ENCODE data around the gene GPBP1L1. TPM values are rescaled to one million over a fixed set of nuclear protein-coding genes. Genes with fewer than 3 reads are reported as not detected.

GPBP1L1 gene
- total and polyA plus RNA-seq, 2 of the 13 experiments (the other 11 are each of a cell fraction or from before 2014, with no cell fraction given): 45.9 to 86.1 TPM

DNA sequence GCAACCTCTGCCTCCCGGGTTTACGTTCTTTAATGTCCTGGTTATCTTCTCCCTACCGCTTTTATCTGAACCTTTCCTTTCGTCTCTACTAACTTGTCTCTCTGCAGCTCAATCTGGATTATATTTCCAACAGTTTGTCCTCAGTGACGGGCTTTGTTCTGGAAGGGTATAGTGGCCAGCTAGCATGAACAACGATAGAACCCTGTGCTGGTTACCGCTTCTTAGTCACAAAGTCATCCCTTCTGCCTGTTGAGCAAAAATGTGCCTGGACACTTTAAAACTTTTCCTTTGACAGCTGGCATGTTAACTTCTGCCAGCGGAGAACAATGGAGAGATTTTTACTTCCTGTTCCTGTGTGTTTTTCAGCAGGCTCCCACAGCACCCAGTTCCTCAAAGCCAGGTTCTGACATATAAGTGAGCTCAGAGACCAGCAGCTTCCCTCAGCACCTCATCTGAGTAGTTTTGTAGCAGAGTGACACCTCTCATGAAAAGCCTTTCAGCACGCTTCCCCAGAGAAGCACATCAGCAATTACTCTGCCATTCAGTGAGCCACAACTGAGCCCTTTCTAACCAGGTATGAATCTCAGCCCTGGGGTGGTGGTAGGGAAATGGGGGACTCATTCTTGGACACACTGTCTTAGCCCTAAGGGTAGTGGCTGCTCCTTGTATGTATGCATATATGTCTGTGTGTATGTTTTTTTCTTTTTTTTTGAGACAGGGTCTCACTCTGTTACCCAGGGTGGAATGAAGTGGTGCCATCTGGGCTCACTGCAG lies 38.9 kb downstream of the GPBP1L1 start:
- DNase-seq (ENCODE audit: low spot score) (no peak), FAIRE-seq (no peak), ATAC-seq (no peak; the same call in 2 of the 3 replicates)
- intact Hi-C loops (cut with micrococcal nuclease; ENCODE audit: unreplicated experiment): no loop called here
- 98% methylated on average over 9 of the region's 9 CpGs for WGBS (ENCODE audit: low lambda C conversion rate)
- CTCF ChIA-PET (ENCODE audit: low intra/inter-chr PET ratio, low total read pairs): no interaction called here
- H3K27me3 ChIP-seq (ENCODE audit: control insufficient read depth in 1 of 2, insufficient read depth in 2 of 2, low read length in 2 of 2): no peaks in the 10 kb centered on the region
- no peak overlapping the region for H2AFZ ChIP-seq (ENCODE audit: low read length)
- H3K36me3 ChIP-seq (replicated peaks in 1 of 2; ENCODE audit: control insufficient read depth in 1 of 2, insufficient read depth in 2 of 2, low read length in 2 of 2): peaks cover 20 to 51% of the 10 kb centered on the region in 2 experiments
- no peak overlapping the region for H3K27ac ChIP-seq (ENCODE audit: extremely low read length, insufficient read depth, low read length)
- H3K4me1 ChIP-seq (ENCODE audit: insufficient read depth, low read length): peaks cover 25% of the 10 kb centered on the region
- H3K4me3 ChIP-seq (replicated peaks in 1 of 3; ENCODE audit: insufficient read depth in 1 of 3, low read depth in 2 of 3, low read length in 3 of 3): no peak overlapping the region
- H3K4me2 ChIP-seq (ENCODE audit: low read depth, low read length): no peak overlapping the region
- in situ Hi-C loops (cut with HindIII; ENCODE audit: extremely low pct_ligation_motif_present, low pct_unique_long_range_greater_than_20kb): no loop called here
- H3K79me2 ChIP-seq (ENCODE audit: insufficient read depth, low read length): peaks cover 6% of the 10 kb centered on the region
- no peak overlapping the region for H3K9ac ChIP-seq (ENCODE audit: insufficient read depth, low read depth, low read length)
- peaks cover 4% of the 10 kb centered on the region; the same call in 1 of the 2 replicates for H4K20me1 ChIP-seq (ENCODE audit: insufficient read depth, low read length)
- H3K9me3 ChIP-seq (ENCODE audit: low read length): no peaks in the 10 kb centered on the region
- peak; percentile 82 for TF ChIP-seq RBM22 (optimal IDR thresholded peaks at IDR 0.05; ENCODE audit: low read length)
- TF ChIP-seq ZNF747 (CRISPR knock-in tag; IDR thresholded peaks at IDR 0.05; ENCODE audit: borderline replicate concordance): no peak
- POLR2A ChIA-PET: no interaction called here
- BruUV-seq (replicated peaks): no TSS peak

- H3K27me3 ChIP-seq (ENCODE audit: control insufficient read depth in 1 of 2, insufficient read depth in 2 of 2, low read length in 2 of 2): no peaks in the 10 kb centered on the region
- H3K36me3 ChIP-seq (replicated peaks in 1 of 2; ENCODE audit: control insufficient read depth in 1 of 2, insufficient read depth in 2 of 2, low read length in 2 of 2): peaks cover 18 to 48% of the 10 kb centered on the region in 2 experiments
- in situ Hi-C loops (cut with HindIII; ENCODE audit: extremely low pct_ligation_motif_present, low pct_unique_long_range_greater_than_20kb): no loop called here
- no peaks in the 10 kb centered on the region for H3K9me3 ChIP-seq (ENCODE audit: low read length)
- WGBS (ENCODE audit: low lambda C conversion rate): 98% methylated on average over 2 of the region's 2 CpGs
- FAIRE-seq (no peak), ATAC-seq (no peak), DNase-seq (ENCODE audit: low spot score) (no peak)
- H3K27ac ChIP-seq (ENCODE audit: extremely low read length, insufficient read depth, low read length): no peak overlapping the region
- no peak overlapping the region for H2AFZ ChIP-seq (ENCODE audit: low read length)
- no peak overlapping the region for H3K4me2 ChIP-seq (ENCODE audit: low read depth, low read length)
- BruUV-seq (replicated peaks): no TSS peak
- peaks cover 34% of the 10 kb centered on the region for H3K4me1 ChIP-seq (ENCODE audit: insufficient read depth, low read length)
- peaks cover 4% of the 10 kb centered on the region; the same call in 1 of the 2 replicates for H4K20me1 ChIP-seq (ENCODE audit: insufficient read depth, low read length)
- ChIA-PET POLR2A (interaction anchor here (1.9 kb wide), 1 partner anchor 41 kb away, joined by 6 read pairs; the partner anchor contains the start of gene GPBP1L1), CTCF (ENCODE audit: low intra/inter-chr PET ratio, low total read pairs) (no interaction called here)
- H3K9ac ChIP-seq (ENCODE audit: insufficient read depth, low read depth, low read length): no peak overlapping the region
- peaks cover 2% of the 10 kb centered on the region for H3K79me2 ChIP-seq (ENCODE audit: insufficient read depth, low read length)
- intact Hi-C loops (cut with micrococcal nuclease; ENCODE audit: unreplicated experiment): loop anchor here (2.0 kb wide), 1 partner anchor 236 kb away; no protein-coding TSS in a partner anchor
- H3K4me3 ChIP-seq (replicated peaks in 1 of 3; ENCODE audit: insufficient read depth in 1 of 3, low read depth in 2 of 3, low read length in 3 of 3): no peak overlapping the region
- TF ChIP-seq ARID3A (IDR thresholded peaks at IDR 0.05; ENCODE audit: low read depth, low read length) (no peak), ZNF564 (CRISPR knock-in tag; IDR thresholded peaks at IDR 0.05) (no peak), GTF2F1 (IDR thresholded peaks at IDR 0.05; ENCODE audit: low read length) (no peak), CREM (IDR thresholded peaks at IDR 0.05) (no peak), CREM (CRISPR knock-in tag; IDR thresholded peaks at IDR 0.05) (no peak), SKI (IDR thresholded peaks at IDR 0.05; ENCODE audit: partially characterized antibody) (no peak), PLRG1 (conservative IDR thresholded peaks at IDR 0.05) (no peak), THAP9 (CRISPR knock-in tag; IDR thresholded peaks at IDR 0.05; ENCODE audit: borderline replicate concordance) (no peak), ZNF580 (CRISPR knock-in tag; IDR thresholded peaks at IDR 0.05; ENCODE audit: borderline replicate concordance, low read depth) (no peak), ZNF3 (CRISPR knock-in tag; IDR thresholded peaks at IDR 0.05) (no peak), JUNB (CRISPR knock-in tag; IDR thresholded peaks at IDR 0.05; ENCODE audit: borderline replicate concordance) (no peak)
Measured at GRCh38 chr1:45644661-45645060, 41.7 kb downstream of the GPBP1L1 start.
